AG20443 (cell line): ENCODE measurements around the gene ADSL.

Experiments
- DNase-seq: peaks from one replicate; pipeline ENCODE4 v3.0.0; 2012; ENCODE audit warnings: low spot score, mixed read lengths

ADSL gene

GRCh38 chr22:40405178-40406062 lies 59.1 kb downstream of the ADSL start:
- DNase-seq: no peak

- DNase-seq: no peak
These were observed 60.0 kb downstream of the ADSL start for GRCh38 chr22:40406063-40406890.

GRCh38 chr22:40407021-40407761 lies 60.9 kb downstream of the ADSL start:
- DNase-seq: no peak

GRCh38 chr22:40407831-40408717 lies 61.8 kb downstream of the ADSL start:
- DNase-seq: no peak

GRCh38 chr22:40408718-40409612 lies 62.7 kb downstream of the ADSL start:
- DNase-seq: no peak

GRCh38 chr22:40409613-40410113 lies 63.4 kb downstream of the ADSL start:
- DNase-seq: no peak

GRCh38 chr22:40410272-40410671 lies 64.0 kb downstream of the ADSL start:
- DNase-seq: peak; percentile 69

GRCh38 chr22:40410731-40411505 lies 64.6 kb downstream of the ADSL start:
- DNase-seq: no peak

GRCh38 chr22:40411506-40411861 lies 65.2 kb downstream of the ADSL start:
- no peak for DNase-seq

GRCh38 chr22:40412441-40412840 lies 66.1 kb downstream of the ADSL start:
- DNase-seq: no peak

- DNase-seq: no peak
These were observed 67.6 kb downstream of the ADSL start for GRCh38 chr22:40413873-40414272.

GRCh38 chr22:40414311-40414710 lies 68.0 kb downstream of the ADSL start:
- DNase-seq: no peak

GRCh38 chr22:40414838-40415505 lies 68.7 kb downstream of the ADSL start:
- no peak for DNase-seq

GRCh38 chr22:40415531-40416266 lies 69.4 kb downstream of the ADSL start:
- no peak for DNase-seq

GRCh38 chr22:40416267-40416570 lies 69.9 kb downstream of the ADSL start:
- DNase-seq: no peak

- no peak for DNase-seq
These were observed 70.3 kb downstream of the ADSL start for GRCh38 chr22:40416636-40417035.

GRCh38 chr22:40417041-40417440 lies 70.7 kb downstream of the ADSL start:
- no peak for DNase-seq

GRCh38 chr22:40417881-40418280 lies 71.6 kb downstream of the ADSL start:
- DNase-seq: no peak
